Osteocyte (in vitro differentiated cells): ENCODE results near the gene C10orf105. TPM values are rescaled to one million over a fixed set of nuclear protein-coding genes. Genes with fewer than 3 reads are reported as not detected.

ENCODE experiments used
- DNase-seq: peaks from one replicate; pipeline ENCODE4 v3.0.0; 2021; ENCODE audit warnings: mixed read lengths; ENCODE audit not compliant: unreplicated experiment; ENCODE audit errors: extremely low spot score
- H3K27ac Mint-ChIP-seq: one replicate; pipeline ENCODE4 v1.8.0; 2021; ENCODE audit warnings: mild to moderate bottlenecking, mixed read lengths; ENCODE audit not compliant: unreplicated experiment
- H3K27me3 Mint-ChIP-seq: one replicate; pipeline ENCODE4 v1.8.0; 2021; ENCODE audit warnings: mixed read lengths; ENCODE audit not compliant: unreplicated experiment
- H3K36me3 Mint-ChIP-seq: one replicate; pipeline ENCODE4 v1.8.0; 2021; ENCODE audit warnings: mixed read lengths; ENCODE audit not compliant: unreplicated experiment
- H3K4me1 Mint-ChIP-seq: one replicate; pipeline ENCODE4 v1.8.0; 2021; ENCODE audit warnings: mixed read lengths; ENCODE audit not compliant: unreplicated experiment
- H3K4me3 Mint-ChIP-seq: one replicate; pipeline ENCODE4 v1.8.0; 2021; ENCODE audit warnings: mild to moderate bottlenecking, moderate library complexity, mixed read lengths; ENCODE audit not compliant: unreplicated experiment
- H3K9me3 Mint-ChIP-seq: one replicate; pipeline ENCODE4 v1.8.0; 2021; ENCODE audit warnings: mixed read lengths; ENCODE audit not compliant: unreplicated experiment
- total RNA-seq: library from RNA; stranded (reverse); gene quantifications from 2 replicates; pipeline ENCODE4 v1.2.1, GENCODE V29; 2021
- TF ChIP-seq, protein P1 (sequence below): fragments of 200-600 bp; sonication (generic); IDR thresholded peaks from 2 replicates; pipeline ENCODE4 v1.5.0; 2021; ENCODE audit warnings: antibody characterized with exemption, mild to moderate bottlenecking, moderate library complexity

Gene C10orf105
- total RNA-seq, 1 donor from 2014 or later = not detected

DNA sequence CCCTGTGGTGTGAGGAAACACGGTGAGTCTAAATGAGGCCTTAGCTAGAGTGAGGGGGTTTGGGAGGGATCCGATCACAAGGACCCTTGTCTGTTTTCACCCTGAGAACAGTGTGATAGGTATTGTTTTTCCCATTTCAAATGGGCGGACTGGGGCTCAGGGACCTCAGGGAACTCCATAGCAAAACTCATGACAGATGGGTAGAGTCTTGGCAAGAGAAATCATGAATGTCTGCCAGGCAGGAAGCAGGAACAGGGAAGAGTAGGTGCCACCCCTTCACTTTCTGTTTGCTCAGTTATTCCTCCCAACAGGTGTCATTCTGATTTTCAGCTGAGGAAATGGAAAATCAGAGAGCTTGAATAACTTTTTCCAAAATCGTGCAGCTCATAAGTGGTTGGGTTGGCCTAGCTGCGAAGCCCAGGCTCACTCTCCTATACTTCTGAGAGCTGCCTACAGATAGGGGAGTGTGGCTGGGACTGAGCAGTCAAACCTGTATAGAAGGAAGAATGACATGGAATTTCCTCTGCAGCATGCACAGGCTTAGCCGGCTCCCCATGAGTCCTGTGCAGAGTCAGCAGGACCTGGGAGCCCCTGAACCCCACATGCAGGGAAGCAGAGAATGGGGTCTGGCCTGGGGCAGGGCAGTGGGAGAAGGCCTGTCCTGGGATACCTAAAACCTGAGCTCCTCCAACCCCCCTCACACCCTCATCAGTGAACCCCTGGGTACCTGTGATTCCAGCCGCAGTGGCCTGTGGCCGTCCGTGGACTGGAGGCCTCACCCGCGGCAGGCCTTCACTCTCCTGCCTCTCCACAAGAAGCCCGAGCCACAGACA lies 17.6 kb upstream of the C10orf105 start:
- no peaks in the 10 kb centered on the region for H3K4me1 Mint-ChIP-seq
- no peaks in the 10 kb centered on the region for H3K36me3 Mint-ChIP-seq
- no peak for DNase-seq
- H3K27ac Mint-ChIP-seq = no peak overlapping the region
- H3K4me3 Mint-ChIP-seq = no peak overlapping the region
- TF ChIP-seq, protein P1, sequence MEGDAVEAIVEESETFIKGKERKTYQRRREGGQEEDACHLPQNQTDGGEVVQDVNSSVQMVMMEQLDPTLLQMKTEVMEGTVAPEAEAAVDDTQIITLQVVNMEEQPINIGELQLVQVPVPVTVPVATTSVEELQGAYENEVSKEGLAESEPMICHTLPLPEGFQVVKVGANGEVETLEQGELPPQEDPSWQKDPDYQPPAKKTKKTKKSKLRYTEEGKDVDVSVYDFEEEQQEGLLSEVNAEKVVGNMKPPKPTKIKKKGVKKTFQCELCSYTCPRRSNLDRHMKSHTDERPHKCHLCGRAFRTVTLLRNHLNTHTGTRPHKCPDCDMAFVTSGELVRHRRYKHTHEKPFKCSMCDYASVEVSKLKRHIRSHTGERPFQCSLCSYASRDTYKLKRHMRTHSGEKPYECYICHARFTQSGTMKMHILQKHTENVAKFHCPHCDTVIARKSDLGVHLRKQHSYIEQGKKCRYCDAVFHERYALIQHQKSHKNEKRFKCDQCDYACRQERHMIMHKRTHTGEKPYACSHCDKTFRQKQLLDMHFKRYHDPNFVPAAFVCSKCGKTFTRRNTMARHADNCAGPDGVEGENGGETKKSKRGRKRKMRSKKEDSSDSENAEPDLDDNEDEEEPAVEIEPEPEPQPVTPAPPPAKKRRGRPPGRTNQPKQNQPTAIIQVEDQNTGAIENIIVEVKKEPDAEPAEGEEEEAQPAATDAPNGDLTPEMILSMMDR = no peak
- H3K27me3 Mint-ChIP-seq = peaks cover 12% of the 10 kb centered on the region
- no peaks in the 10 kb centered on the region for H3K9me3 Mint-ChIP-seq

DNA sequence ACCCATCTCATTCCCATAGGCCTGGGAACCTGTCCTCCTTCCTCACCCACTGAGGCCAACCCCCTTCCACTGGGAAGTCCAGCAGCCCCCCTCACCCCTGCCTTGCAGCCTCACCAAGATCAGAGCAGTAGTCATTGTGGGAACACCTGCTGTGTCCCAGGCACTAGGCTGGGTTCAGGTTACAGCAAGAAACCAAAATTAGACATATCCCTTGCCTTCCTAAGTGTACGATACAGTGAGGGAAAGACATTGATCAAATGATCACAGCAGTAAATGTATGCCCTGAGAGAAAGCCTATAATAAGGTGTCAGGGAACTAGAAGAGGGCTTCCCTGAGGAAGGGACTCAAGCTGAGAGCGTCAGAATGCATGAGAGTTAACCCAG lies 17.0 kb upstream of the C10orf105 start:
- DNase-seq = no peak
- Mint-ChIP-seq H3K9me3 (no peaks in the 10 kb centered on the region), H3K27me3 (peaks cover 12% of the 10 kb centered on the region), H3K4me3 (no peak overlapping the region), H3K36me3 (no peaks in the 10 kb centered on the region), H3K4me1 (no peaks in the 10 kb centered on the region), H3K27ac (no peak overlapping the region)
- TF ChIP-seq, protein P1 = no peak

DNA sequence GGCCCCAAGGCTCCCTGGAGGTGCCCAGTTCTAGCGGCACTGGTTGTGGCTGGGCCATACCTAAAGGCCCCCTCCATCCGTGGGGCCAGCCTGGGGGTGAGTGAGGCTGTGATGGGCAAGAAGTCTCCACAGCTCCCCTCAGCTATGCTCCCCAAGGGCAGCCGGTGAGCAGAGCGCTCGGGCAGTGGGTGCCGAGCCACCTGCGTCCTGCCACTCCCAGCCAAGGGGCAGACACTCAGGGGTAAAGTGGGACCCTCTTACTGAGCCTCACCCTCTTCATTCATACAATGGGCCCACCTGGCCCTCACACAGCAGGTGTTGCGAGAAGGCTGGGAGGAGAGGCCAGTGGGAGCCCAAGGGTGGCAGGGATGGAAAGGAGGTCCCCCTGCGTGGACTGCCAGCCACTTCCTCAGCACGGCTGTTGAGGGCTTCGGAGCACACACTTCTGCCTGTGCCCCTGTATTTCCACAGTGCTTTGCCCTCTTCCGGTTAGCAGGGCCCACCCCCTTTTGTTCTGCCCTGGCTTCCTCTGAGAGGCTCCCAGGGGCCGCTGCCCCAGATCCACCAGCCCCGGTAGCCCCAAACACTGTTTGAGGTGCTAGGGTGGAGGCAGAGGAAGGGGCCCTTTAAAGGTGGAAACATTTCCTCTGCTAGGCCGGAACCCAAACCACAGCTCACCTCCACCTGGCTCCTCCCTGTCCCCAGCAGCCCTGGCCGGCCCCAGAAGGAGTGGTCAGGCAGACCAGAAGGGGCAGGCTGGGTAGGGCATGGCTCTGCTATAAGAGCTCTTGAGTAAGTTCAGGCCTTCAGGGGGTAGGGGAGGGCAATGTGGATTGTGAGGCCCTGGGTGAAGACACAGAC lies 16.4 kb upstream of the C10orf105 start:
- Mint-ChIP-seq H3K27me3 (peaks cover 12% of the 10 kb centered on the region), H3K9me3 (no peaks in the 10 kb centered on the region), H3K36me3 (no peaks in the 10 kb centered on the region), H3K4me3 (no peak overlapping the region), H3K27ac (no peak overlapping the region), H3K4me1 (no peaks in the 10 kb centered on the region)
- no peak for DNase-seq
- TF ChIP-seq, protein P1 = no peak

DNA sequence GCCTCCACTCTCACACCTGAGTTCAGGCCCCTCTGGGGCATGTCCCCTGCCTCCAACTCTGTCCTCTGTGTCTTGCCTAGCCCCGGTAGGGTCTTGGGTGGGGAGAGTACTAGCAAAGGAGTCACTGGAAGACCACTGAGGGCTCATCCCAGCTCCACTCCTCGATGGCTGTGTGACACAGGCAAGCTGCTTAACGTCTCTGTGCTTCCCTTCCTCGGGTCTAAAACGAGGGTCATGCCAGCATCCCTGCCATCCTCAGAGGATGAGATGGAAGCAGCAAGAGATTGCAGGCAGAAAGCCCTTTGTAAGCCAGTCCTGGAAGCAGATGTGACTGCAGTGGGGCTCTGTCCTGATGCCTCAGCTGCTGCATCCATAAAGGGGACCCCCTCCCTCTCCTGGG lies 15.2 kb upstream of the C10orf105 start:
- Mint-ChIP-seq H3K27ac (no peak overlapping the region), H3K4me3 (no peak overlapping the region), H3K36me3 (no peaks in the 10 kb centered on the region), H3K4me1 (no peaks in the 10 kb centered on the region), H3K27me3 (peaks cover 12% of the 10 kb centered on the region), H3K9me3 (no peaks in the 10 kb centered on the region)
- no peak for DNase-seq
- TF ChIP-seq, protein P1 = no peak

DNA sequence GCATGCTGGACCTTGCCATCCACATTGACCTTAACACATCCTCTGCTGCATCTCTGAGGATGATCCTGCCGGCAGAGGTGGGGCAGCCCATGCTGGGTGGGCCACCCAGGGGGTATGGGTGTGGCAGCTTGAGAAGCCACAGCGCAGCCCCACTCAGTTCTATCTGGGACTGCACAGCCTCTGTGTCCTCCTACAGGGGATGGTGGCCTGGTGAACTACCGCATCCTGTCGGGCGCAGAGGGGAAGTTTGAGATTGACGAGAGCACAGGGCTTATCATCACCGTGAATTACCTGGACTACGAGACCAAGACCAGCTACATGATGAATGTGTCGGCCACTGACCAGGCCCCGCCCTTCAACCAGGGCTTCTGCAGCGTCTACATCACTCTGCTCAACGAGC lies 12.2 kb upstream of the C10orf105 start:
- peaks cover 5% of the 10 kb centered on the region for H3K4me1 Mint-ChIP-seq
- TF ChIP-seq, protein P1 = no peak
- no peak overlapping the region for H3K4me3 Mint-ChIP-seq
- no peaks in the 10 kb centered on the region for H3K9me3 Mint-ChIP-seq
- H3K27me3 Mint-ChIP-seq = peaks cover 15% of the 10 kb centered on the region
- H3K27ac Mint-ChIP-seq = no peak overlapping the region
- DNase-seq = no peak
- H3K36me3 Mint-ChIP-seq = no peaks in the 10 kb centered on the region
